H9 (cell line): Measurements from ENCODE around the gene CDX2. TPM values are rescaled to one million over a fixed set of nuclear protein-coding genes. Genes with fewer than 3 reads are reported as not detected.

ENCODE experiments used
- DNase-seq: peaks from one replicate; pipeline ENCODE4 v3.0.0-alpha.2; 2017
- H2AFZ ChIP-seq: one replicate; pipeline ENCODE4 v1.6.1; 2013; ENCODE audit warnings: mild to moderate bottlenecking, low read length, control low read depth, moderate library complexity
- H2AK5ac ChIP-seq: 2 replicates; pipeline ENCODE4 v1.6.1; 2013; ENCODE audit warnings: low read length, control low read depth, mixed read lengths; ENCODE audit not compliant: insufficient read length
- H2BK120ac ChIP-seq: one replicate; pipeline ENCODE4 v1.6.1; 2013; ENCODE audit warnings: low read depth, mild to moderate bottlenecking, low read length, control low read depth, inconsistent platforms; ENCODE audit not compliant: poor library complexity, severe bottlenecking
- H2BK12ac ChIP-seq: 2 replicates; pipeline ENCODE4 v1.6.1; 2013; ENCODE audit warnings: low read length, control low read depth, mixed read lengths, low read depth; ENCODE audit not compliant: insufficient read length
- H2BK15ac ChIP-seq: 2 replicates; pipeline ENCODE4 v1.6.1; 2013; ENCODE audit warnings: low read depth, low read length, control low read depth
- H2BK20ac ChIP-seq: one replicate; pipeline ENCODE4 v1.6.1; 2013; ENCODE audit warnings: low read depth, mild to moderate bottlenecking, low read length, control low read depth, inconsistent platforms; ENCODE audit not compliant: poor library complexity, severe bottlenecking
- H2BK5ac ChIP-seq: 2 replicates; pipeline ENCODE4 v1.6.1; 2013; ENCODE audit warnings: low read length, control low read depth, mixed read lengths; ENCODE audit not compliant: insufficient read length
- H3K14ac ChIP-seq: 2 replicates; pipeline ENCODE4 v1.6.1; 2013; ENCODE audit warnings: low read length, control low read depth; ENCODE audit not compliant: insufficient read depth
- H3K18ac ChIP-seq: 2 replicates; pipeline ENCODE4 v1.6.1; 2013; ENCODE audit warnings: low read depth, mild to moderate bottlenecking, mixed read lengths, low read length, control low read depth; ENCODE audit not compliant: insufficient read length
- H3K23ac ChIP-seq: 2 replicates; pipeline ENCODE4 v1.6.1; 2013; ENCODE audit warnings: low read length, control low read depth, mixed read lengths, low read depth; ENCODE audit not compliant: insufficient read length
- H3K23me2 ChIP-seq: 2 replicates; pipeline ENCODE4 v1.6.1; 2013; ENCODE audit warnings: low read depth, mild to moderate bottlenecking, mixed read lengths, low read length, control low read depth; ENCODE audit not compliant: insufficient read length, poor library complexity, severe bottlenecking
- H3K27ac ChIP-seq: 2 replicates; pipeline ENCODE4 v1.5.1; 2013; ENCODE audit warnings: low read length, control low read depth, mixed read lengths, low read depth; ENCODE audit not compliant: insufficient read length
- H3K27me3 ChIP-seq: 2 replicates; pipeline ENCODE4 v1.6.1; 2013; ENCODE audit warnings: low read length, control low read depth, inconsistent platforms; ENCODE audit not compliant: insufficient read depth
- H3K4ac ChIP-seq: 2 replicates; pipeline ENCODE4 v1.6.1; 2013; ENCODE audit warnings: low read depth, mild to moderate bottlenecking, control low read depth, inconsistent platforms, low read length, moderate library complexity
- H3K4me1 ChIP-seq: 2 replicates; pipeline ENCODE4 v1.6.1; 2013; ENCODE audit warnings: low read length, control low read depth, inconsistent platforms; ENCODE audit not compliant: insufficient read depth
- H3K4me2 ChIP-seq: 2 replicates; pipeline ENCODE4 v1.6.1; 2013; ENCODE audit warnings: low read length, control low read depth, mixed read lengths; ENCODE audit not compliant: insufficient read length, insufficient read depth
- H3K56ac ChIP-seq: 2 replicates; pipeline ENCODE4 v1.6.1; 2013; ENCODE audit warnings: low read depth, mild to moderate bottlenecking, mixed read lengths, low read length, control low read depth; ENCODE audit not compliant: insufficient read length
- H3K79me1 ChIP-seq: 2 replicates; pipeline ENCODE4 v1.6.1; 2013; ENCODE audit warnings: low read depth, mild to moderate bottlenecking, moderate library complexity, low read length, control low read depth, inconsistent platforms; ENCODE audit not compliant: insufficient read depth, poor library complexity, severe bottlenecking
- H3K79me2 ChIP-seq: 2 replicates; pipeline ENCODE4 v1.6.1; 2013; ENCODE audit warnings: low read length, control low read depth, inconsistent platforms; ENCODE audit not compliant: insufficient read depth
- H3K9ac ChIP-seq: 2 replicates; pipeline ENCODE4 v1.6.1; 2013; ENCODE audit warnings: low read length, control low read depth, mixed read lengths; ENCODE audit not compliant: insufficient read length; ENCODE audit errors: extremely low read depth
- H3K9me3 ChIP-seq: one replicate; pipeline ENCODE4 v1.6.1; 2013; ENCODE audit warnings: low read depth, low read length, inconsistent platforms; ENCODE audit not compliant: control insufficient read depth
- H3T11ph ChIP-seq: one replicate; pipeline ENCODE4 v1.6.1; 2013; ENCODE audit warnings: mild to moderate bottlenecking, low read length, control low read depth, inconsistent platforms
- H4K20me1 ChIP-seq: one replicate; pipeline ENCODE4 v1.6.1; 2013; ENCODE audit not compliant: control insufficient read depth, insufficient read length, insufficient read depth
- H4K5ac ChIP-seq: 2 replicates; pipeline ENCODE4 v1.6.1; 2013; ENCODE audit warnings: low read depth, mild to moderate bottlenecking, mixed read lengths, low read length, control low read depth; ENCODE audit not compliant: insufficient read length
- H4K8ac ChIP-seq: replicated peaks from 2 replicates; pipeline ENCODE4 v1.6.1; 2013; ENCODE audit warnings: low read length, control low read depth, mixed read lengths, low read depth; ENCODE audit not compliant: insufficient read length
- H4K91ac ChIP-seq: 2 replicates; pipeline ENCODE4 v1.6.1; 2013; ENCODE audit warnings: low read depth, mild to moderate bottlenecking, moderate library complexity, mixed read lengths, low read length, control low read depth; ENCODE audit not compliant: insufficient read length
- H3K27ac Mint-ChIP-seq, 3 experiments: 2 replicates in 2 of 3; 3 replicates in 1 of 3; pipeline ENCODE4 v1.8.0; 2020 to 2021; ENCODE audit warnings: mixed read lengths in 3 of 3, mild to moderate bottlenecking in 1 of 3, moderate library complexity in 1 of 3
- H3K27me3 Mint-ChIP-seq: 2 replicates; pipeline ENCODE4 v1.8.0; 2021; ENCODE audit warnings: low read depth, mild to moderate bottlenecking, moderate library complexity, mixed read lengths
- H3K36me3 Mint-ChIP-seq, 3 experiments: 2 replicates in 2 of 3; 3 replicates in 1 of 3; pipeline ENCODE4 v1.8.0; 2020 to 2021; ENCODE audit warnings: low read depth in 3 of 3, mixed read lengths in 3 of 3; ENCODE audit not compliant: insufficient read depth in 1 of 3
- H3K4me1 Mint-ChIP-seq, 2 experiments: 2 replicates each; pipeline ENCODE4 v1.8.0; 2020; ENCODE audit warnings: mixed read lengths in 2 of 2
- H3K4me3 Mint-ChIP-seq, 2 experiments: 2 replicates in 1 of 2; 3 replicates in 1 of 2; pipeline ENCODE4 v1.8.0; 2020 to 2021; ENCODE audit warnings: mild to moderate bottlenecking in 2 of 2, mixed read lengths in 2 of 2, moderate library complexity in 1 of 2
- H3K9me3 Mint-ChIP-seq, 2 experiments: 2 replicates in 1 of 2; 3 replicates in 1 of 2; pipeline ENCODE4 v1.8.0; 2020; ENCODE audit warnings: mild to moderate bottlenecking in 2 of 2, mixed read lengths in 2 of 2, moderate library complexity in 1 of 2
- CTCF ChIP-seq: fragments of 200-600 bp; sonication (generic); conservative IDR thresholded peaks from 3 replicates; pipeline ENCODE4 v1.8.0; 2021; ENCODE audit warnings: antibody characterized with exemption, mild to moderate bottlenecking
- WGBS: extraction: QIAGEN DNeasy Blood & Tissue Kit; methylation state at CpG from one replicate; pipeline ENCODE4 v1.1.7; 2013; ENCODE audit warnings: missing lambda C conversion rate, low lambda C conversion rate, mixed read lengths; ENCODE audit not compliant: insufficient read length; ENCODE audit errors: extremely low coverage; 5-methylcytosine and 5-hydroxymethylcytosine counted together
- total RNA-seq: library from RNA; stranded (reverse); gene quantifications from 2 replicates; pipeline ENCODE4 v1.2.1, GENCODE V29; 2021

Gene CDX2
- total RNA-seq, 1 experiment from 2014 or later, result not detected

GRCh38 chr13:27973291-27973690, 4.2 kb upstream of the CDX2 start:
- no peaks in the 10 kb centered on the region for H4K20me1 ChIP-seq
- WGBS, result no CpG with 5 or more reads among the region's 5 CpGs
- no peak for DNase-seq

More at GRCh38 chr13:27973291-27973690, 4.2 kb upstream of the CDX2 start:
- peaks cover 100% of the 10 kb centered on the region for H3K27me3 Mint-ChIP-seq
- H3K27ac Mint-ChIP-seq, result no peak overlapping the region
- H2BK120ac ChIP-seq, result no peak overlapping the region
- H3K4me3 Mint-ChIP-seq, result no peak overlapping the region
- H2BK15ac ChIP-seq, result no peak overlapping the region
- no peaks in the 10 kb centered on the region for H3K79me1 ChIP-seq
- H3K4me1 Mint-ChIP-seq, result peaks cover 23 to 28% of the 10 kb centered on the region in 2 experiments
- no peak overlapping the region for H4K91ac ChIP-seq
- H3K4me2 ChIP-seq, result no peak overlapping the region
- no peaks in the 10 kb centered on the region for H3K23me2 ChIP-seq
- no peaks in the 10 kb centered on the region for H3K36me3 Mint-ChIP-seq
- H3K4me1 ChIP-seq, result peaks cover 9% of the 10 kb centered on the region
- H2BK20ac ChIP-seq, result no peak overlapping the region
- no peak overlapping the region for H2BK5ac ChIP-seq
- H3K23ac ChIP-seq, result no peak overlapping the region
- no peak overlapping the region for H2BK12ac ChIP-seq
- TF ChIP-seq CTCF, result no peak
- no peak overlapping the region for H3K9ac ChIP-seq
- no peak overlapping the region for H3T11ph ChIP-seq
- no peak overlapping the region for H4K5ac ChIP-seq
- H3K56ac ChIP-seq, result no peak overlapping the region
- no peaks in the 10 kb centered on the region for H3K79me2 ChIP-seq
- no peak overlapping the region for H3K27ac ChIP-seq
- no peak overlapping the region for H3K18ac ChIP-seq
- no peaks in the 10 kb centered on the region for H3K9me3 ChIP-seq
- no peak overlapping the region for H2AK5ac ChIP-seq
- peaks cover 7 to 22% of the 10 kb centered on the region in 2 experiments for H3K9me3 Mint-ChIP-seq
- H3K27me3 ChIP-seq, result peaks cover 99% of the 10 kb centered on the region
- H3K14ac ChIP-seq, result no peak overlapping the region
- no peak overlapping the region for H3K4ac ChIP-seq
- H2AFZ ChIP-seq, result no peak overlapping the region
- H4K8ac ChIP-seq, result no peak overlapping the region
